H1 (cell line): Measurements from ENCODE around the gene SLC24A3.

Experiments used
- BACH1 ChIP-seq: IDR thresholded peaks from 2 replicates; pipeline ENCODE4 v1.6.1; 2012; ENCODE audit warnings: low read length, improper control_type of control experiment
- CTCF ChIP-seq, 3 experiments: IDR thresholded peaks; 1 replicate in 2 of 3; 2 replicates in 1 of 3; pipeline versions ENCODE4 v1.5.1 to v1.6.1; 2011; ENCODE audit warnings: low read length in 3 of 3, mild to moderate bottlenecking in 3 of 3, inconsistent platforms in 2 of 3, low read depth in 1 of 3, moderate library complexity in 1 of 3; ENCODE audit not compliant: insufficient read depth in 1 of 3; ENCODE audit errors: control extremely low read depth in 1 of 3
- HDAC2 ChIP-seq, 2 experiments: fragments of 300-600 bp in 1 of 2; sonication (generic) in 1 of 2; IDR thresholded peaks; 2 replicates each; pipeline ENCODE4 v1.6.1; 2011 to 2012; ENCODE audit warnings: low read depth in 2 of 2, low read length in 2 of 2, mild to moderate bottlenecking in 2 of 2, moderate library complexity in 2 of 2, borderline replicate concordance in 1 of 2, inconsistent platforms in 1 of 2
- HDAC6 ChIP-seq: IDR thresholded peaks from one replicate; pipeline ENCODE4 v1.7.1; 2012; ENCODE audit warnings: low read depth, mild to moderate bottlenecking, inconsistent platforms, low read length, moderate library complexity

GRCh38 chr20:19524691-19525090, 312.2 kb downstream of the SLC24A3 start:
- TF ChIP-seq HDAC2 (IDR thresholded peaks at IDR 0.05; ENCODE audit: borderline replicate concordance in 1 of 2, low read depth in 2 of 2, low read length in 2 of 2) (no peak), HDAC6 (no peak), CTCF (IDR thresholded peaks at IDR 0.05; ENCODE audit: control extremely low read depth in 1 of 3, insufficient read depth in 1 of 3, low read depth in 1 of 3, low read length in 3 of 3) (no peak), BACH1 (no peak)
